ENCODE measurements around the gene RPS6KB2. TPM values are rescaled to one million over a fixed set of nuclear protein-coding genes. Genes with fewer than 3 reads are reported as not detected.

RPS6KB2 gene
- total and polyA plus RNA-seq, 2 of the 4 experiments (the other 2 are of a cell fraction): 50.7 to 58.4 TPM

DNA sequence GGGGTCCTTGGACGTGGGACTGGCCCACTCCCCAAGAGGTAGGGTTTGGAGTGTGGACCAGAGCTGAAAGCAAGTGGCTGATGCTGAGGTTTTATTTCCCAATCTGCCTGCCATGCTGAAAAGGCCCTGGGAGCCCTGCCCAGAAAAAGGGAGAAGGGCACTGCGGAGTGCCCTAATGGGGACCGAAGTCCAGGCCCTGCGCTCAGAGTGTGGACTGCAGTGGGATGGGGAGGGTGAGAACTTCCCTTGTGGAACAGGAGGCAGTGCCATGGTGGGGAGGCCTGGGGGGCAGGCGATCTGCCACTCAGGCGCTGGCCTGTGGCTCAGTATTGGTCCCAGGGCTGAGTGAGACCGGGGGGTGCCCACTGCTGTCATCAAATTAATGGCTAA, 19.9 kb downstream of the RPS6KB2 start:
- POLR2A ChIA-PET (ENCODE audit: unreplicated experiment): no interaction called here
- no peak overlapping the region for H3K18ac ChIP-seq (ENCODE audit: low read depth, low read length)
- CTCF ChIA-PET: no interaction called here
- no peak overlapping the region for H2BK20ac ChIP-seq (ENCODE audit: low read depth, low read length)
- no peak overlapping the region for H2BK5ac ChIP-seq (ENCODE audit: low read depth, low read length, poor library complexity, severe bottlenecking)
- no TSS peak for BruUV-seq (replicated peaks)
- H4K20me1 ChIP-seq (ENCODE audit: insufficient read depth, low read length): no peaks in the 10 kb centered on the region
- H3K4ac ChIP-seq (ENCODE audit: low read depth, low read length): no peak overlapping the region
- intact Hi-C loops (cut with micrococcal nuclease) (no loop called here), dilution Hi-C loops (cut with HindIII; ENCODE audit: low sequenced_read_pairs, unreplicated experiment) (no loop called here), in situ Hi-C loops (cut with MboI; ENCODE audit: low sequenced_read_pairs) (no loop called here)
- no peaks in the 10 kb centered on the region for H3K9me1 ChIP-seq (ENCODE audit: insufficient read depth, low read length)
- no peak overlapping the region for H2AK5ac ChIP-seq (ENCODE audit: low read depth, low read length)
- H3K9me3 ChIP-seq (ENCODE audit: control insufficient read depth, insufficient read depth, low read length): no peaks in the 10 kb centered on the region
- H2AFZ ChIP-seq (replicated peaks; ENCODE audit: low read length, poor library complexity): no peak overlapping the region
- H3K4me3 ChIP-seq (ENCODE audit: insufficient read depth, low read depth, low read length): no peak overlapping the region
- H3K14ac ChIP-seq (replicated peaks; ENCODE audit: low read depth, low read length): no peak overlapping the region
- H4K5ac ChIP-seq (ENCODE audit: low read depth, low read length): no peak overlapping the region
- H3K9ac ChIP-seq (ENCODE audit: low read depth, low read length): no peak overlapping the region
- TF ChIP-seq, protein P1, sequence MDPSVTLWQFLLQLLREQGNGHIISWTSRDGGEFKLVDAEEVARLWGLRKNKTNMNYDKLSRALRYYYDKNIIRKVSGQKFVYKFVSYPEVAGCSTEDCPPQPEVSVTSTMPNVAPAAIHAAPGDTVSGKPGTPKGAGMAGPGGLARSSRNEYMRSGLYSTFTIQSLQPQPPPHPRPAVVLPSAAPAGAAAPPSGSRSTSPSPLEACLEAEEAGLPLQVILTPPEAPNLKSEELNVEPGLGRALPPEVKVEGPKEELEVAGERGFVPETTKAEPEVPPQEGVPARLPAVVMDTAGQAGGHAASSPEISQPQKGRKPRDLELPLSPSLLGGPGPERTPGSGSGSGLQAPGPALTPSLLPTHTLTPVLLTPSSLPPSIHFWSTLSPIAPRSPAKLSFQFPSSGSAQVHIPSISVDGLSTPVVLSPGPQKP (IDR thresholded peaks at IDR 0.05; ENCODE audit: borderline replicate concordance, low read depth, low read length): no peak
- TF ChIP-seq MXI1 (IDR thresholded peaks at IDR 0.05; ENCODE audit: borderline replicate concordance, low read depth, low read length) (no peak), BHLHE40 (IDR thresholded peaks at IDR 0.05; ENCODE audit: low read depth, low read length) (no peak), MAFK (IDR thresholded peaks at IDR 0.05; ENCODE audit: low read depth, low read length) (no peak), FOS (IDR thresholded peaks at IDR 0.05; ENCODE audit: low read depth, low read length) (no peak), RAD21 (IDR thresholded peaks at IDR 0.05; ENCODE audit: low read length) (no peak), SMC3 (IDR thresholded peaks at IDR 0.05; ENCODE audit: low read depth, low read length) (no peak), NFE2L2 (IDR thresholded peaks at IDR 0.05; ENCODE audit: low read depth, low read length) (no peak)
- TF ChIP-seq, protein P2, sequence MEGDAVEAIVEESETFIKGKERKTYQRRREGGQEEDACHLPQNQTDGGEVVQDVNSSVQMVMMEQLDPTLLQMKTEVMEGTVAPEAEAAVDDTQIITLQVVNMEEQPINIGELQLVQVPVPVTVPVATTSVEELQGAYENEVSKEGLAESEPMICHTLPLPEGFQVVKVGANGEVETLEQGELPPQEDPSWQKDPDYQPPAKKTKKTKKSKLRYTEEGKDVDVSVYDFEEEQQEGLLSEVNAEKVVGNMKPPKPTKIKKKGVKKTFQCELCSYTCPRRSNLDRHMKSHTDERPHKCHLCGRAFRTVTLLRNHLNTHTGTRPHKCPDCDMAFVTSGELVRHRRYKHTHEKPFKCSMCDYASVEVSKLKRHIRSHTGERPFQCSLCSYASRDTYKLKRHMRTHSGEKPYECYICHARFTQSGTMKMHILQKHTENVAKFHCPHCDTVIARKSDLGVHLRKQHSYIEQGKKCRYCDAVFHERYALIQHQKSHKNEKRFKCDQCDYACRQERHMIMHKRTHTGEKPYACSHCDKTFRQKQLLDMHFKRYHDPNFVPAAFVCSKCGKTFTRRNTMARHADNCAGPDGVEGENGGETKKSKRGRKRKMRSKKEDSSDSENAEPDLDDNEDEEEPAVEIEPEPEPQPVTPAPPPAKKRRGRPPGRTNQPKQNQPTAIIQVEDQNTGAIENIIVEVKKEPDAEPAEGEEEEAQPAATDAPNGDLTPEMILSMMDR (conservative IDR thresholded peaks at IDR 0.05; ENCODE audit: low read depth, low read length): no peak
- TF ChIP-seq, protein P3, sequence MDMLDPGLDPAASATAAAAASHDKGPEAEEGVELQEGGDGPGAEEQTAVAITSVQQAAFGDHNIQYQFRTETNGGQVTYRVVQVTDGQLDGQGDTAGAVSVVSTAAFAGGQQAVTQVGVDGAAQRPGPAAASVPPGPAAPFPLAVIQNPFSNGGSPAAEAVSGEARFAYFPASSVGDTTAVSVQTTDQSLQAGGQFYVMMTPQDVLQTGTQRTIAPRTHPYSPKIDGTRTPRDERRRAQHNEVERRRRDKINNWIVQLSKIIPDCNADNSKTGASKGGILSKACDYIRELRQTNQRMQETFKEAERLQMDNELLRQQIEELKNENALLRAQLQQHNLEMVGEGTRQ (IDR thresholded peaks at IDR 0.05; ENCODE audit: low read depth, low read length): no peak
- H3K56ac ChIP-seq (ENCODE audit: extremely low read depth, insufficient read depth, low read length): no peak overlapping the region
- no peak overlapping the region for H3K23ac ChIP-seq (ENCODE audit: low read depth, low read length)
- H3K4me1 ChIP-seq (ENCODE audit: control insufficient read depth, insufficient read depth, low read length): peaks cover 1% of the 10 kb centered on the region; the same call in 1 of the 2 replicates
- no peak overlapping the region for H3K27ac ChIP-seq (ENCODE audit: insufficient read depth, low read length)
- H2AK9ac ChIP-seq (replicated peaks; ENCODE audit: low read depth, low read length, poor library complexity): no peak overlapping the region
- H4K8ac ChIP-seq (ENCODE audit: low read depth in 2 of 2, low read length in 2 of 2): no peak overlapping the region
- no peak for ATAC-seq (ENCODE audit: low read depth)
- H2BK15ac ChIP-seq (ENCODE audit: low read depth, low read length): no peak overlapping the region
- H2BK120ac ChIP-seq (ENCODE audit: low read depth, low read length): no peak overlapping the region
- no peaks in the 10 kb centered on the region for H3K79me1 ChIP-seq (ENCODE audit: low read depth in 1 of 2, low read length in 2 of 2)
- DNase-seq: no peak
- H4K91ac ChIP-seq (ENCODE audit: insufficient read depth, low read depth, low read length): no peak overlapping the region
- no peak overlapping the region for H3K4me2 ChIP-seq (ENCODE audit: low read depth, low read length)
- H3K36me3 ChIP-seq (ENCODE audit: control insufficient read depth, insufficient read depth, low read length): no peaks in the 10 kb centered on the region
- peaks cover 4% of the 10 kb centered on the region; the same call in 1 of the 2 replicates for H3K27me3 ChIP-seq (ENCODE audit: control insufficient read depth, insufficient read depth, low read length)
- WGBS, 2 experiments (ENCODE audit: extremely low coverage in 2 of 2, insufficient read length in 1 of 2): 89% methylated on average over 3 of the region's 7 CpGs; no CpG with 5 or more reads in 1 of the 2 experiments
